HG03378 (cell line): ENCODE results near the gene CDPF1.
"Not testable (repeated sequence)": the region's sequence is repeated elsewhere in the genome, so short reads cannot be mapped to it uniquely, and the experiment has no call there.

Source experiments
- ATAC-seq: cut with Tn5 transposase; IDR thresholded peaks from one replicate; pipeline ENCODE4 v1.9.1; 2021; ENCODE audit warnings: mild to moderate bottlenecking, moderate library complexity; ENCODE audit not compliant: unreplicated experiment

The CDPF1 gene

DNA sequence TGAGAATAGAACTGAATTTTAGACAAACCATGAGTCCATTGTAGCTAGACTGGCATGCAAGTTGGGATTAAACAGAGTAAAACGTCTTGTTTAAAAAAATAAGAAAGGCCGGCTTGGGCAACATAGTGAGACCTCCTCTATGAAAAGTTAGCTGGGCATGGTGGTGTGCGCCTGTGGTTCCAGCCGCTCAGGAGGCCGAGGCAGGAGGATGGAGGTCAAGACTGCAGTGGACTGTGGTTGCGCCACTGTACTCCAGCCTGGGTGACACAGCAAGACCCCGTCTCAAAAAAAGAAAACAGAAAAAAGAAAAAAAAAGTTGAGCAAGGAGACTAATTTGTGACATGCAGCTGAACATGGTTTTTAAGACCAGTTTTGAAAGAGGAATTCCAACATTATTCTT is 23.5 kb downstream of the CDPF1 start:
- no peak for ATAC-seq

DNA sequence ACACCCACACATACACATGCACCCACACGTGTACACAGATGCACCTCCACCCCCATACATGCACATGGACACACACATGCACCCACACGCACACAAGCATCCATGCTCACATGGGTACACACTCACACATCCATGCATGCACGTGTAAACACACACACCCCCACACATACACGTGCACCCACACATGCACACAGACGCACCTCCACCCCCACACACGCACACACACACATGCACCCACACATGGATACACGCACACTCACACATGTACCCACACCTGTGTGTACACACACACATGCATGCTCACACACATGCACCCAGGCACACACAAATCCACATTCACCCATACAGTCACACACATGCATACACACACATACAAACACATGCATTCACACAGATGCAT is 24.5 kb downstream of the CDPF1 start:
- ATAC-seq, result no peak

GRCh38 chr22:46224898-46225290 is 25.2 kb downstream of the CDPF1 start:
- no peak for ATAC-seq

- no peak for ATAC-seq
Observed at GRCh38 chr22:46224044-46224897, 25.8 kb downstream of the CDPF1 start.

GRCh38 chr22:46220921-46221320 is 29.2 kb downstream of the CDPF1 start:
- ATAC-seq, result no peak

- ATAC-seq, result no peak
Observed at GRCh38 chr22:46219636-46220035, 30.5 kb downstream of the CDPF1 start.

- no peak for ATAC-seq
Observed at GRCh38 chr22:46214616-46215015, 35.5 kb downstream of the CDPF1 start.

DNA sequence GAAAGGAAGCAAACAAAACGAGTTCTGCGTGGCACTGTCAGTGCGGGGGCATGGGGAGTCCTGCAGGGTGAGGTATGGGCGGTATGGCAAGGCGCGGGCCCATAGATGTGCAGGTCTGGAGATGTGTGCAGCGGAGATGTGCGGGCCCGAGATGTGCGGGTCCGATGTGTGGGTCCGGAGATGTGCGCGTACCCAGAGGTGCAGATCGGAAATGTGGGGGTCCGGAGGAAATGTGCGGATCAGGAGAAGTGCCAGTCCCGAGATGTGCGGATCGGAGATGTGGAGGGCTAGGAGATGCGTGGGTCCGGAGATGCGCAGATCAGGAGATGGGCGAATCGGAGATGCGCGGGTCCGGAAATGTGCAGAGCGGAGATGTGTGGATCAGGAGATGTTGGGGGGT is 35.9 kb downstream of the CDPF1 start:
- ATAC-seq, result no peak

DNA sequence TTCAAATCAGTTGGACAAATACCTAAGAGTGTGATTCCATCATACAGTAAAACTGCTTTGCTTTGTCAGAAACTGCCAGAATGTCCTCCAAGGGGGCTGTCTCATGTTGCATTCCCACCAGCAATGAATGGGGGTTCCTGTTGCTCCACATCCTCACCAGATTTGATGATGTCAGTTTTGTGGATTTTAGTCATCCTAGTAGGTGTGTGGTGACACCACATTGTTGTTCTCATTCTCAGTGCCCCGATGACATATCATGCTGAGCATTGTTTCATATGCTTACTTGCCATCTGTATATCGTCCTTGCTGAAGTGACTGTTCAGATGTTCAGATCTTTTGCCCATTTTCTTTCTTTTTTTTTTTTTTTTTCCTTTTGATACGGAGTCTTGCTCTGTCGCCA is 37.0 kb downstream of the CDPF1 start:
- no peak for ATAC-seq

DNA sequence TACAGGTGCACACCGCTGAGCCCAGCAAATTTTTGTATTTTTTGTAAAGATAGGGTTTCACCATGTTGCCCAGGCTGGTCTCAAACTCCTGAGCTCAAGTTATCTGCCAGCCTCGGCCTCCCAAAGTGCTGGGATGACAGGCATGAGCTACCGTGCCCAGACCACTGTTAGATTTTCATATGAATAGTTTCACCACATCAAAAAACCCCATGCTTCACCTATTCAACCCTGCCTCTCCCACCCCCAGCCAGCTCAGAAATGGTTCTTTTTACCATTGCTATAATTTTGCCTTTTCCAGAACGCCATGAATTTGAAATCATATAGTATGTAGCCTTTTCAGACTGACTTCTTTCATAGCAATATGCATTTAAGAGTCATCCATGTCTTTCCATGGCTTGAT is 37.9 kb downstream of the CDPF1 start:
- ATAC-seq, result no peak

- no peak for ATAC-seq
Observed at GRCh38 chr22:46209262-46209661, 40.8 kb downstream of the CDPF1 start.

GRCh38 chr22:46203601-46203980 is 46.5 kb downstream of the CDPF1 start:
- no peak for ATAC-seq

- ATAC-seq, result no peak
Observed at GRCh38 chr22:46202897-46203600, 47.0 kb downstream of the CDPF1 start.

- no peak for ATAC-seq
Observed at GRCh38 chr22:46201059-46201757, 48.9 kb downstream of the CDPF1 start.

GRCh38 chr22:46198806-46199205 is 51.3 kb downstream of the CDPF1 start:
- not testable (repeated sequence) for ATAC-seq

DNA sequence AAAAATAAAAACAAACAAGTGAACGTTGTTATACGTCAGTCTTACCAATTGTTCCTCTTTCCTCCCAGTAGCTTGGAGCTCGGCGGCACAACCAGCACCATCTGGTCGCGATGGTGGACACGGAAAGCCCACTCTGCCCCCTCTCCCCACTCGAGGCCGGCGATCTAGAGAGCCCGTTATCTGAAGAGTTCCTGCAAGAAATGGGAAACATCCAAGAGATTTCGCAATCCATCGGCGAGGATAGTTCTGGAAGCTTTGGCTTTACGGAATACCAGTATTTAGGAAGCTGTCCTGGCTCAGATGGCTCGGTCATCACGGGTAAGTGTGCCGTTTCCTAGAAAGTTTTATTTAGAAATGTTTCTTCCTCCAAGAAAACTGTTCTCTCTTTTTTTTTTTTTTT is 51.8 kb downstream of the CDPF1 start:
- ATAC-seq, result no peak

GRCh38 chr22:46196278-46196677 is 53.8 kb downstream of the CDPF1 start:
- no peak for ATAC-seq

- no peak for ATAC-seq
Observed at GRCh38 chr22:46195487-46196165, 54.5 kb downstream of the CDPF1 start.
